Amygdala (tissue), 56 donors: ENCODE measurements around the gene TMEM95.

ENCODE experiments used
- DNase-seq, 56 donors: peaks; one replicate each; lab custom pipeline; 2025; lab: John Stamatoyannopoulos, UW

The TMEM95 gene

GRCh38 chr17:7396147-7396546, 41.2 kb downstream of the TMEM95 start:
- no peak for DNase-seq

- no peak for DNase-seq
Measured at GRCh38 chr17:7398612-7399011, 43.7 kb downstream of the TMEM95 start.

GRCh38 chr17:7403043-7403726, 48.2 kb downstream of the TMEM95 start:
- peak in 1 of 56 donors; percentile 43 for DNase-seq

GRCh38 chr17:7403727-7403976, 48.7 kb downstream of the TMEM95 start:
- peak in 2 of 56 donors; percentile 73 to 78 for DNase-seq

- DNase-seq, result peak; percentile 75 to 100 (median 99)
Measured at GRCh38 chr17:7403977-7404736, 49.2 kb downstream of the TMEM95 start, which contains the start of gene TMEM256. Gene TMEM256, minus strand, starts transcription at chr17:7404097. Its CDS starts 13 bp downstream, at chr17:7404084.

- peak in 17 of 56 donors; percentile 49 to 97 (median 74) for DNase-seq
Measured at GRCh38 chr17:7404737-7405349, 49.9 kb downstream of the TMEM95 start.

- DNase-seq, result peak in 23 of 56 donors; percentile 13 to 61 (median 31)
Measured at GRCh38 chr17:7405350-7406234, 50.6 kb downstream of the TMEM95 start.

GRCh38 chr17:7406235-7406825, 51.4 kb downstream of the TMEM95 start:
- DNase-seq, result no peak
